Measurements from ENCODE around the gene GLP2R.

The GLP2R gene

DNA sequence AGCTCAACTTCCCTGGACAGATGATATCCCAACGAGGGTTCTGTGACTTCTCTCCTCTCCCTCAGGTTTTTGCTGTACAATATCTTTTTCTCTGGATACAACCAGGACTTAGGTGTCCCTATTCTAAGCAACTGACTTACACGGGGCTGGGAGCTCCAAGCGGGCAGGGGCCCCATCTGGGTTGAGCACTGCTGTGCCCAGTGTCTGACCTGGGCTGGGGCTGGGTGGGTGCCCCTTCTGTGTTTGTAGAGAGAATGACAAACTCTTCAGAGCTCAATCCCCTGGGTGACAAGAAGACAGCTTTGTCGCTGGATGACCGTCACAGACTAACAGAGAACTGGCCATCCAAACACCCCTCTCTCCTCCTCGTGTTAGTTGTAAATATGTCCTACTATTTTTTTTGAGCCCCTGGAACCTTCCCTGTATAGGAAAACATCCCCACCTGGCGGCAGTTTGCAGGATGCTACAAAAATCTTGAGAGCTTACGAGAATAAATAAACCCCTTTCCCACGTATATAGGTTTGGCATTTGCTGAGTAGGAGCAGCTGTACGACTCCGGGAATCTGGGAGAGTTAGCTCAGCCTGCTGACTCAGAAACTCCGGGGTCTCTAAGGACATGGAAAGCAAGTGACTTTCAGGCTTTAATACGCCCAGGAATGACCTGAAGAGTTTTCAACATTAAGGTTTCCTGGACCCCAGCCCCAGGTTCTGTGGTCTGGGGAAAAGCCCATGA is 103.0 kb downstream of the GLP2R start:
- CTCF ChIA-PET, result interaction anchor here (0.7 to 7.3 kb wide), 18 partner anchors 10 to 702 kb away, joined by 3 to 124 read pairs (median 4); no protein-coding TSS in a partner anchor
- TF ChIP-seq, protein P1, sequence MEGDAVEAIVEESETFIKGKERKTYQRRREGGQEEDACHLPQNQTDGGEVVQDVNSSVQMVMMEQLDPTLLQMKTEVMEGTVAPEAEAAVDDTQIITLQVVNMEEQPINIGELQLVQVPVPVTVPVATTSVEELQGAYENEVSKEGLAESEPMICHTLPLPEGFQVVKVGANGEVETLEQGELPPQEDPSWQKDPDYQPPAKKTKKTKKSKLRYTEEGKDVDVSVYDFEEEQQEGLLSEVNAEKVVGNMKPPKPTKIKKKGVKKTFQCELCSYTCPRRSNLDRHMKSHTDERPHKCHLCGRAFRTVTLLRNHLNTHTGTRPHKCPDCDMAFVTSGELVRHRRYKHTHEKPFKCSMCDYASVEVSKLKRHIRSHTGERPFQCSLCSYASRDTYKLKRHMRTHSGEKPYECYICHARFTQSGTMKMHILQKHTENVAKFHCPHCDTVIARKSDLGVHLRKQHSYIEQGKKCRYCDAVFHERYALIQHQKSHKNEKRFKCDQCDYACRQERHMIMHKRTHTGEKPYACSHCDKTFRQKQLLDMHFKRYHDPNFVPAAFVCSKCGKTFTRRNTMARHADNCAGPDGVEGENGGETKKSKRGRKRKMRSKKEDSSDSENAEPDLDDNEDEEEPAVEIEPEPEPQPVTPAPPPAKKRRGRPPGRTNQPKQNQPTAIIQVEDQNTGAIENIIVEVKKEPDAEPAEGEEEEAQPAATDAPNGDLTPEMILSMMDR (IDR thresholded peaks at IDR 0.05; ENCODE audit: insufficient read depth, low read length, missing control alignments), result peak; percentile 33
- H3K4me3 ChIP-seq (ENCODE audit: low read depth, low read length), result no peak overlapping the region
- POLR2A ChIA-PET, result no interaction called here
- peak; percentile 37 for DNase-seq (ENCODE audit: low read depth, low spot score)

DNA sequence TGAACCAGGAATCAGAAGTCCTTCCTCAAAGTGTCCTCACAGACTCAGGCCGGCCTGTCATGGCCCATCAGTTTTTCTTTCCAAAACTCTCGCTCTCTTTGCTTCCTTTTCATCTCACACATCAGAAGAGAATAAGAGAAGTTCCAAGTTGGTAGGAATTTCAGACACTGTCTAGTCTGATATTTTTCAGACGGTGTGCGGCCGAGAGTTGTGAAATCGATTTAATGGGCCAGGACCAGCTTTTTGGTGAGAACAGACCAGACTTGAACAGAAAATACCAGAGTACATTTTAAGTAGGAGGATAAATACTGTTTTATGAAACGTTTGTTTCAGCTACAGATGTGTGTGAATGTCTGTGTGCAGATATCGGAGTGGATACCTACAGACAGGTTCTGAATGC is 104.1 kb downstream of the GLP2R start:
- POLR2A ChIA-PET, result interaction anchor here (0.6 kb wide), 1 partner anchor 26 kb away, joined by 3 read pairs; no protein-coding TSS in a partner anchor

DNA sequence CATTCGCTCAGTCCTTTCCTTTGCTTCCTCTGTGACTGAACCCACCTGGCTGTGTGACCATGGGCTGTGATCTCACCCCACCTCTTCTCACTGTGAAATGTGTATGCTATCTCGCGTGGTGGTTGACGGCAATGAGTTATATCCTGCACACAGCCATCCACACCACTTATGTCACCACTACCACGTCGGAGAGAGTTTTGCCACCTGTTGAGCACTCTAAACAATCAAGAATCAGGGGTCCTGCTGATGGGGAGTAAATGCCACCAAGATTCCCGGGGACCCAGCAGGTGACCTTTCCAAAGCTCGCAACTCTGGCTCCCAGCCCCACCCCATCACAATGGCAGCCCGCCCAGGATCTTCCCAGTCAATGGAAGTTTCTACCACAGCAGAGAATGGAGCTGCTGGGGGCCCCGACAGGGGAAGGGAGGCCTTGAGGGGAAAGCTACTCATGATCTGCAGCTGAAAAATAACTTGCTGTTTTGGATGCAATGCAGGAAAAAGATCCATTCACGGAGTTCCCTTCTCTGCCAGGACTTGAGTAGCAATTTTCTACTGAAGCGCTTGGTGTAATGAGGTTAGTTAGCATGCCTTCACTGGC is 105.5 kb downstream of the GLP2R start:
- CTCF ChIA-PET, result interaction anchor here (1.2 to 1.8 kb wide), 2 partner anchors 28 to 686 kb away, joined by 3 to 6 read pairs; no protein-coding TSS in a partner anchor
- no peak overlapping the region for H3K4me3 ChIP-seq (ENCODE audit: low read depth, low read length)
- DNase-seq (ENCODE audit: low read depth, low spot score), result no peak
- TF ChIP-seq, protein P1 (IDR thresholded peaks at IDR 0.05; ENCODE audit: insufficient read depth, low read length, missing control alignments), result no peak
- POLR2A ChIA-PET, result no interaction called here

More for the DNA sequence above, 104.1 kb downstream of the GLP2R start:
- H3K4me3 ChIP-seq (ENCODE audit: low read depth, low read length), result no peak overlapping the region
- DNase-seq (ENCODE audit: low read depth, low spot score), result no peak
- TF ChIP-seq, protein P1 (IDR thresholded peaks at IDR 0.05; ENCODE audit: insufficient read depth, low read length, missing control alignments), result no peak
- CTCF ChIA-PET, result interaction anchor here (1.2 to 7.3 kb wide), 3 partner anchors 11 to 687 kb away, joined by 3 to 124 read pairs (median 11); no protein-coding TSS in a partner anchor

DNA sequence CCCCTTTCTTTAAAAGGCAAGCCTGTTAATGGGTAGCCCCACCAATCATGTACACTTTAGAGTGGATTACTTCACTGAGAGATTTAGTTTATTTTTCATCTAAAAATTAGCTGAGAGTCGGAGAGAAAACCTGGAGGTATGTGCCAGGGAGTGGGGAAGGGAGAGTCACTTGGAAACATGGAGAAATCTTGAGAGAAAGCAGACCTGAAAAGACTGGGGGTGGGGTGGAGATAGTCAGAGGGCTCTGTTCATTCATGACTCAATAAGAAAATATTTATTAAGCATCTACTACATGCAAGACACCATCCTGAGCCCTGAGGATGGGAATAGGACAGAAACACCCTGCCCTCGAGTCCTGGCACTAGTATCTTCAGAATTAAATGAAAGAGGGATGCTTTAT is 106.8 kb downstream of the GLP2R start:
- ChIA-PET POLR2A (no interaction called here), CTCF (interaction anchor here (1.8 kb wide), 1 partner anchor 685 kb away, joined by 6 read pairs; no protein-coding TSS in a partner anchor)
- no peak overlapping the region for H3K4me3 ChIP-seq (ENCODE audit: low read depth, low read length)
- no peak for DNase-seq (ENCODE audit: low read depth, low spot score)
- TF ChIP-seq, protein P1 (IDR thresholded peaks at IDR 0.05; ENCODE audit: insufficient read depth, low read length, missing control alignments), result no peak

DNA sequence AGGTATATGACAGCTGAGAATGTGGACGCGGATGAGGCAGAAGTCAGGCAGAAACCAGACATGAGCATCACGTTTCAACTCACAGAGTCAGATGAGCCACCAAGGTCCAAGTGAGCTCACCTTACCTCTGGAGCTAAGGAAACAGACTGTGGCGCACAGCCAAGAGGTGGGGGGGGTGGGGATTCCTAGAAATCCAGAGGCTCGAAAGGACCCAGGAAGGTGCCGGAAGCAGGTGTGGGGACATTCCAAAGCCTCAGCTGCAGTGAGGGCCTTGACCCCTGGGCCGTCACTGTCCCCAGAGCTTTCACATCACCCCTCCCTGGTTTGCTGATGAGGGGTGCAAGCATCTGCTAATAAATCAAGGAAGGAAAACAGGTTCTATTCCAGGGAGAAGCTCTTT is 108.6 kb downstream of the GLP2R start:
- no peak for DNase-seq (ENCODE audit: low read depth, low spot score)
- CTCF ChIA-PET, result interaction anchor here (2.0 to 4.8 kb wide), 2 partner anchors 10 to 25 kb away, joined by 8 to 31 read pairs; no protein-coding TSS in a partner anchor
- TF ChIP-seq, protein P1 (IDR thresholded peaks at IDR 0.05; ENCODE audit: insufficient read depth, low read length, missing control alignments), result no peak
- POLR2A ChIA-PET, result no interaction called here
- H3K4me3 ChIP-seq (ENCODE audit: low read depth, low read length), result no peak overlapping the region

DNA sequence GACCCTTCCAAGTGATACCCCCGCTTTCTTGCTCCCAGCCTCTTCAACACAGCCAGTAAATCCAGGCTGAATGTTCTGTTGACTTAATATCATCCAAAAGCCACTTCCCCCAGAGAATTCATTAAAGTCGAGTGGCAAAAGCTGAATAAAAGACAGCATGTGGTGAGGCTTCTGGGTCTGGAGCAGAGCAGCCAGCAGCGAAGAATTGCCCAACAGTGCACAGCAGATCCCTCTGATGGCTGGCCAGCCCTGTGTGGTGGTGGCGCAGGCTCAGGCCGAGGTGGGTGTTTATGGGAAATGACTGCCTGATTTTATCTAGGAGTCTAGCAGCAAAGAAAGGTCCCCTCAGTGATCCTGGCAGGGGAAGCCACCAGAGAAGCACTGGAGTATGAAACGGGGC is 109.7 kb downstream of the GLP2R start:
- TF ChIP-seq, protein P1 (IDR thresholded peaks at IDR 0.05; ENCODE audit: insufficient read depth, low read length, missing control alignments), result no peak
- CTCF ChIA-PET, result interaction anchor here (1.2 to 4.8 kb wide), 4 partner anchors 11 to 682 kb away, joined by 3 to 31 read pairs (median 8); no protein-coding TSS in a partner anchor
- no peak overlapping the region for H3K4me3 ChIP-seq (ENCODE audit: low read depth, low read length)
- POLR2A ChIA-PET, result interaction anchor here (0.6 kb wide), 1 partner anchor 11 kb away, joined by 3 read pairs; no protein-coding TSS in a partner anchor
- DNase-seq (ENCODE audit: low read depth, low spot score), result no peak

Measured in AG04449 (cell line).